Left renal pelvis (tissue), 4 donors: ENCODE measurements around the gene KRT23. TPM values are rescaled to one million over a fixed set of nuclear protein-coding genes. Genes with fewer than 3 reads are reported as not detected.

Experiments
- DNase-seq, 4 donors: peaks; one replicate each; pipeline ENCODE4 v3.0.0-alpha.2; 2013; ENCODE audit warnings: low read depth in 4 of 4, low spot score in 3 of 4
- polyA plus RNA-seq, 4 donors: library from polyadenylated mRNA; unstranded; fragments of 120-200 nt; gene quantifications; one replicate each; pipeline ENCODE4 v1.2.1, GENCODE V29; 2013; ENCODE audit not compliant: insufficient read length in 4 of 4

KRT23 gene
- polyA plus RNA-seq, 4 donors, result 0.52 to 2.1 (median 1.0) TPM

DNA sequence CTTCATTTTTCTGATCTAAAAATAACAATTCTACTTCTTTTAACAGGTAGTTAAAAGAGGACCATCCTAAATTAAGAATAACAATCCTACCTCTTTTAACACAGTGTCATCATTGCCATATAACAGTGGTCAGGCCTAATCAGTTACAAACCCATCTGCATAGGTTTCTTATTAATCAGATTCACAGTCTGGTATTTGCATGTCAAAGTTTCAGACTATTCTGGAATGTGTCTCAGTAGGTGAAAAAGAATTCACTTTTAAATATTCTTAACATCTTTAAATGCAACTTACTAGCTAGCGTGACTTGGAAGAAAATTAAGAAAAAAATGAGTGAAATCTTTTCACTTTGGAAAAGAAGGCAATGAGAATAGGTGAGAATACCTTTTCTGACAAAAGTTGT is 63.6 kb downstream of the KRT23 start:
- no peak for DNase-seq

DNA sequence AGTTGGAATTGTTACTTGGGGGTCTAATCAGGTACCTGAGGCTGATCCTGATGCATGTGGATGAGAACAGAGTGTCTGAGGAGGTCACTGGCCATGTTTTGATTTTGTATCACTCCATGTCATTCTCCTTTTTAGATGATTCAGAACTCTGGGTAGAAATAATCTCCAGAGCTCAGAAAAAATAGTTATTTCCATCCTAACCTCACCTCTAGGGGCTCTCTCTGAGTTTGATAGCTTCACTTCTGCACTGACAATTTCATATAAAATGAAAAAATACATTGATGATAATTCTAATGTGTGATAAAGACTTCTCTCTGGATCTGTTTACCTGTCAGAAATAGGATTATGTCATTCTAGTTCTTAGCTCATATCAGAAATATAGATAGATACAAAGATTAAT is 64.2 kb downstream of the KRT23 start:
- DNase-seq, result no peak

Other genes starting within 250 kb of the KRT23 start
- under 1 TPM in 1 of 4 donors, not detected in 3; 0.18 TPM for gene KRT24, start 233.9 kb downstream of the KRT23 start, polyA plus RNA-seq
- under 1 TPM in 1 of 4 donors, not detected in 3; 0.68 TPM for gene KRT25, start 182.3 kb downstream of the KRT23 start, polyA plus RNA-seq
- not detected for gene KRT26, start 165.4 kb downstream of the KRT23 start, polyA plus RNA-seq
- gene KRT27, start 155.1 kb downstream of the KRT23 start, polyA plus RNA-seq, result under 1 TPM in 2 of 4 donors, not detected in 2; 0.24 to 0.53 TPM
- under 1 TPM in 1 of 4 donors, not detected in 3; 0.19 TPM for gene KRT28, start 137.7 kb downstream of the KRT23 start, polyA plus RNA-seq
- 10 to 100 TPM; 49.3 to 60.0 (median 58.1) TPM for gene KRT10, start 115.0 kb downstream of the KRT23 start, polyA plus RNA-seq
- under 1 TPM in 2 of 4 donors, not detected in 2; 0.10 to 0.27 TPM for gene KRT12, start 70.4 kb downstream of the KRT23 start, polyA plus RNA-seq
- gene KRT20, start 52.4 kb downstream of the KRT23 start, polyA plus RNA-seq, result 1 to 10 TPM in 1 of 4 donors, under 1 TPM in 2, not detected in 1; 0.09 to 2.0 (median 0.58) TPM
- not detected for gene KRT39, start 29.3 kb upstream of the KRT23 start, polyA plus RNA-seq
- gene KRT40, start 46.7 kb upstream of the KRT23 start, polyA plus RNA-seq, result under 1 TPM in 1 of 4 donors, not detected in 3; 0.07 TPM
- gene KRTAP3-3, start 56.5 kb upstream of the KRT23 start, polyA plus RNA-seq, result not detected
- not detected for gene KRTAP3-2, start 62.3 kb upstream of the KRT23 start, polyA plus RNA-seq
- gene KRTAP3-1, start 71.5 kb upstream of the KRT23 start, polyA plus RNA-seq, result not detected
- not detected for gene KRTAP1-5, start 89.6 kb upstream of the KRT23 start, polyA plus RNA-seq
- not detected for gene KRTAP1-4, start 92.5 kb upstream of the KRT23 start, polyA plus RNA-seq
- not detected for gene KRTAP1-3, start 97.2 kb upstream of the KRT23 start, polyA plus RNA-seq
- gene KRTAP1-1, start 103.8 kb upstream of the KRT23 start, polyA plus RNA-seq, result not detected
- not detected for gene KRTAP2-1, start 109.7 kb upstream of the KRT23 start, polyA plus RNA-seq
- gene KRTAP2-2, start 117.6 kb upstream of the KRT23 start, polyA plus RNA-seq, result not detected
- gene KRTAP2-3, start 122.5 kb upstream of the KRT23 start, polyA plus RNA-seq, result not detected
- gene KRTAP2-4, start 128.2 kb upstream of the KRT23 start, polyA plus RNA-seq, result not detected
- gene KRTAP4-7, start 146.5 kb upstream of the KRT23 start, polyA plus RNA-seq, result not detected
- not detected for gene KRTAP4-8, start 160.5 kb upstream of the KRT23 start, polyA plus RNA-seq
- not detected for gene KRTAP4-16, start 164.6 kb upstream of the KRT23 start, polyA plus RNA-seq
- gene KRTAP4-9, start 167.7 kb upstream of the KRT23 start, polyA plus RNA-seq, result not detected
- gene KRTAP4-11, start 180.7 kb upstream of the KRT23 start, polyA plus RNA-seq, result not detected
- not detected for gene KRTAP4-12, start 186.5 kb upstream of the KRT23 start, polyA plus RNA-seq
- gene KRTAP4-6, start 202.9 kb upstream of the KRT23 start, polyA plus RNA-seq, result not detected
- gene KRTAP4-5, start 212.2 kb upstream of the KRT23 start, polyA plus RNA-seq, result not detected
- not detected for gene KRTAP4-4, start 223.1 kb upstream of the KRT23 start, polyA plus RNA-seq
- not detected for gene KRTAP4-3, start 230.6 kb upstream of the KRT23 start, polyA plus RNA-seq
- not detected for gene KRTAP4-2, start 240.6 kb upstream of the KRT23 start, polyA plus RNA-seq
- gene KRTAP4-1, start 247.3 kb upstream of the KRT23 start, polyA plus RNA-seq, result not detected